Esophagus (tissue), 2 donors: Measurements from ENCODE around the gene GTF3C2. TPM values are rescaled to one million over a fixed set of nuclear protein-coding genes. Genes with fewer than 3 reads are reported as not detected.
A peak's percentile ranks its signal among the peaks of the same experiment; 100 is the strongest.

Experiments
- H3K27ac ChIP-seq, 2 donors: one replicate each; pipeline ENCODE4 v1.5.1; 2013; ENCODE audit warnings: low read depth in 2 of 2, mild to moderate bottlenecking in 2 of 2, inconsistent platforms in 1 of 2, low read length in 1 of 2, moderate library complexity in 1 of 2
- H3K27me3 ChIP-seq, 2 donors: one replicate each; pipeline ENCODE4 v1.6.1; 2013; ENCODE audit warnings: low read length in 2 of 2, control low read depth in 1 of 2, mild to moderate bottlenecking in 1 of 2; ENCODE audit not compliant: insufficient read depth in 2 of 2, control insufficient read depth in 1 of 2
- H3K36me3 ChIP-seq, 2 donors: one replicate each; pipeline ENCODE4 v1.6.1; 2013; ENCODE audit warnings: low read length in 1 of 2; ENCODE audit not compliant: control insufficient read depth in 2 of 2, insufficient read depth in 2 of 2
- H3K4me1 ChIP-seq, 2 donors: one replicate each; pipeline ENCODE4 v1.6.1; 2013; ENCODE audit warnings: low read length in 1 of 2; ENCODE audit not compliant: control insufficient read depth in 2 of 2, insufficient read depth in 2 of 2
- H3K4me3 ChIP-seq, 2 donors: one replicate each; pipeline ENCODE4 v1.5.1; 2013; ENCODE audit warnings: low read length in 2 of 2, mild to moderate bottlenecking in 2 of 2, low read depth in 1 of 2, moderate library complexity in 1 of 2
- H3K9me3 ChIP-seq, 2 donors: one replicate each; pipeline ENCODE4 v1.6.1; 2013; ENCODE audit warnings: mild to moderate bottlenecking in 2 of 2, low read depth in 1 of 2, low read length in 1 of 2, moderate library complexity in 1 of 2; ENCODE audit not compliant: control insufficient read depth in 2 of 2, insufficient read depth in 1 of 2
- WGBS, 2 donors: extraction: QIAGEN DNeasy Blood & Tissue Kit; methylation state at CpG; one replicate each; pipeline ENCODE4 v1.1.7; 2013; 5-methylcytosine and 5-hydroxymethylcytosine counted together
- polyA plus RNA-seq, 2 donors: library from polyadenylated mRNA; stranded (reverse); fragments of 200-250 nt; gene quantifications; one replicate each; pipeline ENCODE4 v1.2.3, GENCODE V29; 2013
- donor health status: healthy with polysubstance abuse.
- donor health status: Bipolar disorder and iron deficiency.

Gene GTF3C2
- polyA plus RNA-seq, 2 donors = 41.5 to 43.8 TPM

DNA sequence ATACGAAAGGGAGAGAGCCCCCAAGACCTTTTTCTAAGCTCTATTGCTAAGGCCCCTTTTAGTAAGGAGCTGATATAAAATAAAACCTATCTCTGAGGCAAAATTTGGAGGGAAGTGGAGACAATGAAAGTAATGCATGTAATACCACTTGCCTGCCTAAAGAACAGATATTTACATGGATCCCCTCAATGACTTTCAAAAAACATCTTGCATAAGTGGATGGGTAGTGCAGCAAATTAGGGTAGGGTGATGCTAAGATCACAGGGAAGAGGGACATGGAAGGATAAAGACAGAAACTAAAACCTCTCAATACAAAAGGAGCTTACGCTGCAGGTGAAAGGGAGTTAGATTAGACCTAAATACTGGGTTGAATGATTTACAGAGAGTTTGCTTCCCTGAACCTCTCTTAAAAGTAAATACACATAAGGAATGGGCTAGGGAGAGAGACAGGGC, 22.8 kb upstream of the GTF3C2 start:
- 63 to 76% methylated on average over 2 of the region's 2 CpGs for WGBS, 2 donors
- H3K4me1 ChIP-seq = peaks cover 3 to 8% of the 10 kb centered on the region in 2 donors
- peak overlapping the region; percentile 87 to 95 for H3K27ac ChIP-seq
- no peaks in the 10 kb centered on the region for H3K27me3 ChIP-seq
- peak overlapping the region in 1 of 2 donors; percentile 85 for H3K4me3 ChIP-seq
- H3K9me3 ChIP-seq = no peaks in the 10 kb centered on the region
- peaks cover 24 to 51% of the 10 kb centered on the region in 2 donors for H3K36me3 ChIP-seq

DNA sequence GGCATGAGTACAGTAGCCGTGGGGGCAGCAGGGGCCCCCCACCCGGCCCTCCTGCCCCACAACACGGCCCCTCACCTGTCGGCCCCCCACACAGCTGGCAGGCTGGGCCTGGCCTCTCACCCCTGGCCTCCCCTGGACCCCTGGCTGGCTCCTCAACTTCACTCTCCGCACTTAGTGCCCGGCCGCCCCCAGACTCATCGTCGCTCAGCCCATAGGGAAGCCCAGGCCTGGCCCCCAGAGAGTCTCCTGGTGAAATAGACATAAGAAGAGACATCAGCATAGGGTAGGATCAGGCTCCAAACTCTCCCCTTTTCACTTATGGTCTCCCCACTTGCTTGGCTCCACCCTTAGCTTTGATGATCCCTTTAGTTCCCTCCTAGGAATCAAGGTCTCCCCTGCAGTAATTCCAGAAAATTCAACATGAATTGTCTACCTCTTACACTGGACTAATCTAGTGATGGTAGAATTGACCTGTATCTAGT, 22.3 kb upstream of the GTF3C2 start:
- no peaks in the 10 kb centered on the region for H3K27me3 ChIP-seq
- peaks cover 24 to 49% of the 10 kb centered on the region in 2 donors for H3K36me3 ChIP-seq
- 84 to 94% methylated on average over 5 to 9 of the region's 9 CpGs for WGBS, 2 donors
- no peak overlapping the region for H3K27ac ChIP-seq
- no peaks in the 10 kb centered on the region for H3K9me3 ChIP-seq
- H3K4me3 ChIP-seq = no peak overlapping the region
- H3K4me1 ChIP-seq = peaks cover 3 to 8% of the 10 kb centered on the region in 2 donors

- no peaks in the 10 kb centered on the region for H3K27me3 ChIP-seq
- no peak overlapping the region for H3K27ac ChIP-seq
- no peak overlapping the region for H3K4me3 ChIP-seq
- peaks cover 3 to 11% of the 10 kb centered on the region in 2 donors for H3K4me1 ChIP-seq
- no peaks in the 10 kb centered on the region for H3K9me3 ChIP-seq
- WGBS, 2 donors = 72 to 75% methylated on average over 29 of the region's 29 CpGs
- H3K36me3 ChIP-seq = peaks cover 24 to 48% of the 10 kb centered on the region in 2 donors
Observed at GRCh38 chr2:27378096-27378808, 21.7 kb upstream of the GTF3C2 start.

DNA sequence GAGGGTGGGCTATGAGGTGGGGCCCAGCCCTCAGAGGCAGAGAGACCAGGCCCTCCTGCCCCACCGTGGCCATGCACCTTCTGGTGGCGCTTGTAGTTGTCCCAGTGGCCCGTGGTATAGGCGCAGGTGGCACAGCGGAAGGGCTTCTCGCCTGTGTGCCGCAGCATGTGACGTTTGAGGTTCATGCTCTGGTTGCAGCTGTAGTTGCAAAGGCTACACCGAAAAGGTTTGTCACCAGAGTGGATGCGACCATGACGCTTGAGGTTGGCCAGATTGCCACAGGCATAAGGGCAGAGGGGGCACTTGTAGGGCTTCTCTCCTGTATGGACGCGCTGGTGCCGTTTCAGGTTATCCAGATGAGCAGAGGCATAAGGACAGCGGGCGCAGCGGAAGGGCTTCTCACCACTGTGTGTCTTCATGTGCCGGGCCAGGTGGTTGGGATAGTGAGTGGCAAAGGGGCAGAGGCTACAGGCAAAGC, 21.1 kb upstream of the GTF3C2 start:
- no peak overlapping the region for H3K4me3 ChIP-seq
- peaks cover 24 to 47% of the 10 kb centered on the region in 2 donors for H3K36me3 ChIP-seq
- WGBS, 2 donors = 84 to 87% methylated on average over 18 of the region's 18 CpGs
- H3K4me1 ChIP-seq = peaks cover 3 to 11% of the 10 kb centered on the region in 2 donors
- H3K27me3 ChIP-seq = no peaks in the 10 kb centered on the region
- H3K27ac ChIP-seq = no peak overlapping the region
- no peaks in the 10 kb centered on the region for H3K9me3 ChIP-seq

DNA sequence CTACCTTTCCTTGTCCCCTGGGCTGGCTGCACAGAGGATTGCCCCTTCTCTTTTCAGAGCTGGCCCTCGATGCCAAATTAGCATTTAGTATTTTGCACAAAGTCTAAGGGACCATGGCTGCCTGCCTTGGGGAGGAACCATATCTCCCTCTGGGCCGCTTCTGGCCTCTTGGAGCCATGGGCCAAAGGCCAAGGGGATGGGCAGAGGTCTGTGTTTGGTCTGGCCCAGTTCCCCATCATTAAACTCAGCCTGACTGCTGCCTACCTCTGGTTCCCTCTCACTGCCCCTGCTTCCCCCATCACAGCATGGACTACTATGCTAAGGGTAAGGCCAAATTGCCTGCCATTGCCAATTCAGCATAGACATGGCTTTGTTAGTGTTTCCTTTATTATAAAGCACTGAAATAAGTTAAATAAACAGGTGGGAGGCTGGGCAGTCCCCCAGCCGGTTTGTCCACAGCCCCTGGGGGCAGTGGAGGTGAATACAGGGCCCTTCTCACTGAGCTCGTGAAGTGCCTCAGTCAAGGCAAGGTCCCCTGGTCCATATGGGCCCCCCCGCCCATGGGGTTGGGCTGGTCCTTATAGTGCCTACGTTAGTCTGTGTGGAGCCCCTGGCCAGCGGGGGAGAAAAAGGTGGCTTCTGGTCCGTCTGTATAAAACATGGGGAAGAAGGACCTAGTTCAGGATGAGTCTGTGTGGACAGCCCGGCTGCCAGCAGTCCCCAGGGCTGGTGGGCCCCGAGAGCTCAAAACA, 20.5 kb upstream of the GTF3C2 start:
- Histone ChIP-seq H3K4me1 (peaks cover 3 to 11% of the 10 kb centered on the region in 2 donors), H3K27ac (no peak overlapping the region), H3K9me3 (no peaks in the 10 kb centered on the region), H3K4me3 (no peak overlapping the region), H3K36me3 (peaks cover 24 to 47% of the 10 kb centered on the region in 2 donors), H3K27me3 (no peaks in the 10 kb centered on the region)
- WGBS, 2 donors = 64 to 73% methylated on average over 10 of the region's 10 CpGs

DNA sequence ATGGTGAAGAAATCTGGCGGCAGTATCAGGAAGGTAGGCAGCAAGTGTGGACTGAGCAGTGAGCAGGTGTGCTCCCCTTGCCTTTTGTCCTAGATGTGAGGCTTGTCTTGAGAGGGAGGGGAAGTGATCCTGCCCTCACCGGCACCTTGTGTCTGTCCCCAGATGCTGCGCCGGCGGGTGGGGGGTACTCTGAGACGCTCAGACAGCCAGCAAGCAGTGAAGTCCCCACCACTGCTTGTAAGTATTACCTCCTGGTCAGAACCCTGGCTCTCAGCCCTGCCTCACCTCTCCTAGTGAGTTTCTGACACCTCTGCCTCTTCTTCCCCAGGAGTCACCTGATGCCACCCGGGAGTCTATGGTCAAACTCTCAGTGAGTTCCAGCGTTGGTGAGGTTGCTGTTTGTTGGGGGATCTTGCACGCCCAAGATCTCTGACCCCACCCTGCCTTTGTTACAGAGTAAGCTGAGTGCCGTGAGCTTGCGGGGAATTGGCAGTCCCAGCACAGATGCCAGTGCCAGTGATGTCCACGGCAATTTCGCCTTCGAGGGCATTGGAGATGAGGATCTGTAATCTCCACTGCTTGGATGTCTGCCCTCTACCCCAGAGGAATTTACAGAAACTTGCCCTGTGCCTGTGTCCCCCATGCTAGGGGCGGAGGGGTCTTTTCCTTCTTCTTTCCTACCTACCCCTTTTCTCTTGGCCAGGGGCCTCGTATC, 19.7 kb upstream of the GTF3C2 start:
- no peak overlapping the region for H3K4me3 ChIP-seq
- H3K9me3 ChIP-seq = no peaks in the 10 kb centered on the region
- H3K27me3 ChIP-seq = no peaks in the 10 kb centered on the region
- H3K27ac ChIP-seq = no peak overlapping the region
- peaks cover 24 to 47% of the 10 kb centered on the region in 2 donors for H3K36me3 ChIP-seq
- WGBS, 2 donors = 77 to 82% methylated on average over 16 of the region's 16 CpGs
- H3K4me1 ChIP-seq = peaks cover 3 to 9% of the 10 kb centered on the region in 2 donors

DNA sequence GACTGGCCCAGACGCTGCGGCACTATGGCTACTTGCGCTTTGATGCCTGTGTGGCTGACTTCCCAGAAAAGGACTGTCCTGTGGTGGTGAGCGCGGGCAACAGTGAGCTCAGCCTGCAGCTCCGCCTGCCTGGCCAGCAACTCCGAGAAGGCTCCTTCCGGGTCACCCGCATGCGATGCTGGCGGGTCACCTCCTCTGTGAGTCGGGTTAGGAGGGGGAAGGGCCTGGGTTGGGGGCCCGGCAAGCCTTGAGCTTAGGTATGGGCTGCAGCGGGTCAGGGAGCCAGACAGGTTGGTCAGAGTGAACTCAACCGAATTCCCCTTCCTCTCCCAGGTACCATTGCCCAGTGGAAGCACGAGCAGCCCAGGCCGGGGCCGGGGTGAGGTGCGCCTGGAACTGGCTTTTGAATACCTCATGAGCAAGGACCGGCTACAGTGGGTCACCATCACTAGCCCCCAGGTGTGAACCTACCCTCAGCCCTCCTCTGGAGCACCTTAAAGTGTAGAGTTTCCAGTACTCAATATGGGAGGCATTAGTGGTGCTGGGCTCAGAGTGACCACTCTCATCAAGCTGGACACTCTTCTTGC, 19.0 kb upstream of the GTF3C2 start:
- no peak overlapping the region for H3K27ac ChIP-seq
- H3K36me3 ChIP-seq = peaks cover 24 to 47% of the 10 kb centered on the region in 2 donors
- no peaks in the 10 kb centered on the region for H3K9me3 ChIP-seq
- no peaks in the 10 kb centered on the region for H3K27me3 ChIP-seq
- H3K4me3 ChIP-seq = no peak overlapping the region
- H3K4me1 ChIP-seq = peaks cover 3 to 7% of the 10 kb centered on the region in 2 donors
- 91 to 93% methylated on average over 20 of the region's 20 CpGs for WGBS, 2 donors

- WGBS, 2 donors = 85 to 86% methylated on average over 5 of the region's 5 CpGs
- Histone ChIP-seq H3K9me3 (no peaks in the 10 kb centered on the region), H3K4me1 (peaks cover under 1 to 7% of the 10 kb centered on the region in 2 donors), H3K27ac (no peak overlapping the region), H3K27me3 (no peaks in the 10 kb centered on the region), H3K36me3 (peaks cover 24 to 45% of the 10 kb centered on the region in 2 donors), H3K4me3 (no peak overlapping the region)
Observed at GRCh38 chr2:27373567-27373966, 17.0 kb upstream of the GTF3C2 start.

DNA sequence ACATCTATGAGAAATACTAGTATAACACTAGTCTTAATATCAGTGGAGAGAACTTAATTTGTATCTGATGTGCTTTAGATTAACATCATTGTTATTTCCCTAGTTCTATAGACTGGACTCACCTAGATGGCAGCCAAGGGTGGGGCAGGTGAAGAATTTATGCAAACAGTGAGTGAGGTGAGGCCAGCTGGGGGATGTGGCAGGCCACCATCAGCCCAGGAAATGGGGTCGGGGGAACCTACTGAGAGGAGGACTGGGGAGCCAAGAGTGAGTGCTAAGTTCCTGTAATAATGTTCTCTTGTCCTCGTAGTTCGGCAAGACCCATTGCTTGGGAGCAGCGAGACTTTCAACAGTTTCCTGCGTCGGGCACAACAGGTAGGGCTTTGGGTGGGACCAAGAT, 16.4 kb upstream of the GTF3C2 start:
- no peaks in the 10 kb centered on the region for H3K9me3 ChIP-seq
- H3K4me3 ChIP-seq = no peak overlapping the region
- peaks cover 0 to 5% of the 10 kb centered on the region in 2 donors for H3K4me1 ChIP-seq
- 92% methylated on average over 6 of the region's 6 CpGs for WGBS, 2 donors
- no peaks in the 10 kb centered on the region for H3K27me3 ChIP-seq
- H3K36me3 ChIP-seq = peaks cover 25 to 46% of the 10 kb centered on the region in 2 donors
- H3K27ac ChIP-seq = peak overlapping the region in 1 of 2 donors; percentile 45
